Stimulated activated CD4-positive, alpha-beta T cell treated with anti-CD3 and anti-CD28 coated beads, Interleukin-15, amount 100 ng/mL, for 1 hour (primary cell): Measurements from ENCODE around the gene APOL2.

ENCODE experiments used
- DNase-seq, 2 donors: peaks; one replicate each; pipeline ENCODE4 v3.0.0-alpha.2; 2020; ENCODE audit warnings: low read depth in 1 of 2, low spot score in 1 of 2

The APOL2 gene

DNA sequence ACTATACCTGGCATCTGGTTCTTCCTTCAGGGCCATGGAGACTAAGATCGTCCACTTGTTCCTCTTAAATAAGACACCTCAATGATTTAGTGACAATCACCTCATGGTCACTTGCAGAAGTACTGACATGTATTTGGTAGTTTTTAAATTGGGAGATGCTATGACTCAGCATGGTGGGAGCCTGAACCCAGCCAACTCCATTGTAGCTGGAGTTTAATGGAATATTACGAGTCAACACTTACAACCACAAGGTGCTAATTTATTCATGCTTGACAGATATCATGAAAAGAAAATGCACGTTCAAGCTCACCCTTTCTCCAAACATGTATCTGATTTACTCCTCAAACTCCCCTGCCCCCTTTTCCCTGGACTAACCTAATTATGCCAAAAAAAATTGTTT is 62.2 kb downstream of the APOL2 start:
- DNase-seq = no peak
